Measurements from ENCODE around the gene HOXC6.

The HOXC6 gene

DNA sequence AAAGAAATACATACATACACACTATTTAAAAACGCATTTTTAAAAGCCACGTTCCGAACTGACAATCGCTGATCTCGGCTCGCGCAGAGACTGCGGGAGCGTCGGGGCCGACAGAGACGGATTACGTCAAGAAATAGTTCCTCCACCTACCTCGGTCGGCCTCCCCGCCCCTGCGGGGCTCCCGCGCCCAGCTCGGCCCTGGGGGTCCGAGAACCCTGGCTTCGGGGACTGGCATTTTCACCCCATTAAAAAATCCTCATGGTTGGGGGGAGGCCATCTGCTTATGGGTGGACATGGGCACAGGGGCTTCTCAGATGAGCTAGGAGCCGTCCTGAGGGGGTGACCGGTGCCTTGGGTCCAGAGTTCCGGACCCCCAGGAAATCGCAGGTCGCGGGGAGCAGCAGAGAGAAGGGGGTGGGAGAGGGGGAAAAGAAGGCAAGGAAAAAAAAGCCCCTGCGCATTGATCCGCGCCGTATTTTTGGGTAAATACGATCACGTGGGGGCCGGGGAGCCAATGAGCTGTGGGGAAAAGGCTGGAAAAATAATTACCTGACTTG, 28.6 kb upstream of the HOXC6 start (continued):
- peak; percentile 99 for TF ChIP-seq GLIS2 (tag by site-specific recombination; IDR thresholded peaks at IDR 0.05)
- TF ChIP-seq ZNF664 (tag by site-specific recombination; IDR thresholded peaks at IDR 0.05): no peak
- TF ChIP-seq SP3 (tag by site-specific recombination; IDR thresholded peaks at IDR 0.05): 0 out of 2 replicates have a peak, but pooled peaks have one; percentile 24
- TF ChIP-seq ZNF658 (tag by site-specific recombination; IDR thresholded peaks at IDR 0.05): no peak
- TF ChIP-seq ZNF366 (tag by site-specific recombination; conservative IDR thresholded peaks at IDR 0.05): peak; percentile 72; the same call in 1 of the 2 replicates
- TF ChIP-seq ZNF292 (tag by site-specific recombination; IDR thresholded peaks at IDR 0.05; ENCODE audit: borderline replicate concordance, low read depth): no peak
- no peak for TF ChIP-seq ZNF433 (tag by site-specific recombination; IDR thresholded peaks at IDR 0.05; ENCODE audit: low read depth)
- TF ChIP-seq ZNF341 (tag by site-specific recombination; IDR thresholded peaks at IDR 0.05; ENCODE audit: low read depth): peak; percentile 44
- TF ChIP-seq SETDB1 (IDR thresholded peaks at IDR 0.05; ENCODE audit: insufficient read length, low read length): no peak
- no peak for TF ChIP-seq ZNF792 (tag by site-specific recombination; IDR thresholded peaks at IDR 0.05)
- peak; percentile 37; the same call in 1 of the 2 replicates for TF ChIP-seq ZFP3 (tag by site-specific recombination; IDR thresholded peaks at IDR 0.05; ENCODE audit: low read depth)
- no peak for TF ChIP-seq KLF10 (tag by site-specific recombination; IDR thresholded peaks at IDR 0.05)
- TF ChIP-seq ZNF239 (tag by site-specific recombination; IDR thresholded peaks at IDR 0.05): no peak
- TF ChIP-seq ZNF621 (tag by site-specific recombination; IDR thresholded peaks at IDR 0.05): no peak
- no peak for TF ChIP-seq ZNF600 (tag by site-specific recombination; IDR thresholded peaks at IDR 0.05)
- TF ChIP-seq ZFHX2 (tag by site-specific recombination; conservative IDR thresholded peaks at IDR 0.05): peak; percentile 25
- TF ChIP-seq, protein P1, sequence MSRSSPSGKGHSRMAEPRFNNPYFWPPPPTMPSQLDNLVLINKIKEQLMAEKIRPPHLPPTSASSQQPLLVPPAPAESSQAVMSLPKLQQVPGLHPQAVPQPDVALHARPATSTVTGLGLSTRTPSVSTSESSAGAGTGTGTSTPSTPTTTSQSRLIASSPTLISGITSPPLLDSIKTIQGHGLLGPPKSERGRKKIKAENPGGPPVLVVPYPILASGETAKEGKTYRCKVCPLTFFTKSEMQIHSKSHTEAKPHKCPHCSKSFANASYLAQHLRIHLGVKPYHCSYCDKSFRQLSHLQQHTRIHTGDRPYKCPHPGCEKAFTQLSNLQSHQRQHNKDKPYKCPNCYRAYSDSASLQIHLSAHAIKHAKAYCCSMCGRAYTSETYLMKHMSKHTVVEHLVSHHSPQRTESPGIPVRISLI (tag by site-specific recombination; IDR thresholded peaks at IDR 0.05): peak; percentile 99
- TF ChIP-seq WT1 (tag by site-specific recombination; IDR thresholded peaks at IDR 0.05): peak; percentile 21
- no peak for TF ChIP-seq ZNF19 (tag by site-specific recombination; IDR thresholded peaks at IDR 0.05; ENCODE audit: low read depth)
- no peak for TF ChIP-seq ZNF354C (tag by site-specific recombination; IDR thresholded peaks at IDR 0.05; ENCODE audit: borderline replicate concordance, low read depth)
- 0 out of 2 replicates have a peak, but pooled peaks have one; percentile 14 for TF ChIP-seq ZFP69B (tag by site-specific recombination; IDR thresholded peaks at IDR 0.05)
- no peak for TF ChIP-seq ZNF169 (tag by site-specific recombination; IDR thresholded peaks at IDR 0.05)
- no peak for TF ChIP-seq ZNF274 (IDR thresholded peaks at IDR 0.05; ENCODE audit: low read length)
- no peak for TF ChIP-seq ZNF274 (tag by site-specific recombination; IDR thresholded peaks at IDR 0.05; ENCODE audit: borderline replicate concordance)
- no peak for TF ChIP-seq ZNF514 (tag by site-specific recombination; IDR thresholded peaks at IDR 0.05)
- TF ChIP-seq HOXD13 (CRISPR knock-in tag; IDR thresholded peaks at IDR 0.05; ENCODE audit: borderline replicate concordance): no peak
- no peak for TF ChIP-seq GFI1B (tag by site-specific recombination; IDR thresholded peaks at IDR 0.05)
- 0 out of 2 replicates have a peak, but pooled peaks have one; percentile 47 for TF ChIP-seq ZNF394 (tag by site-specific recombination; IDR thresholded peaks at IDR 0.05; ENCODE audit: borderline replicate concordance)
- TF ChIP-seq ZNF174 (tag by site-specific recombination; IDR thresholded peaks at IDR 0.05): no peak
- TF ChIP-seq ZNF112 (tag by site-specific recombination; IDR thresholded peaks at IDR 0.05): no peak
- TF ChIP-seq ZNF416 (tag by site-specific recombination; IDR thresholded peaks at IDR 0.05): no peak
- TF ChIP-seq, protein P2, sequence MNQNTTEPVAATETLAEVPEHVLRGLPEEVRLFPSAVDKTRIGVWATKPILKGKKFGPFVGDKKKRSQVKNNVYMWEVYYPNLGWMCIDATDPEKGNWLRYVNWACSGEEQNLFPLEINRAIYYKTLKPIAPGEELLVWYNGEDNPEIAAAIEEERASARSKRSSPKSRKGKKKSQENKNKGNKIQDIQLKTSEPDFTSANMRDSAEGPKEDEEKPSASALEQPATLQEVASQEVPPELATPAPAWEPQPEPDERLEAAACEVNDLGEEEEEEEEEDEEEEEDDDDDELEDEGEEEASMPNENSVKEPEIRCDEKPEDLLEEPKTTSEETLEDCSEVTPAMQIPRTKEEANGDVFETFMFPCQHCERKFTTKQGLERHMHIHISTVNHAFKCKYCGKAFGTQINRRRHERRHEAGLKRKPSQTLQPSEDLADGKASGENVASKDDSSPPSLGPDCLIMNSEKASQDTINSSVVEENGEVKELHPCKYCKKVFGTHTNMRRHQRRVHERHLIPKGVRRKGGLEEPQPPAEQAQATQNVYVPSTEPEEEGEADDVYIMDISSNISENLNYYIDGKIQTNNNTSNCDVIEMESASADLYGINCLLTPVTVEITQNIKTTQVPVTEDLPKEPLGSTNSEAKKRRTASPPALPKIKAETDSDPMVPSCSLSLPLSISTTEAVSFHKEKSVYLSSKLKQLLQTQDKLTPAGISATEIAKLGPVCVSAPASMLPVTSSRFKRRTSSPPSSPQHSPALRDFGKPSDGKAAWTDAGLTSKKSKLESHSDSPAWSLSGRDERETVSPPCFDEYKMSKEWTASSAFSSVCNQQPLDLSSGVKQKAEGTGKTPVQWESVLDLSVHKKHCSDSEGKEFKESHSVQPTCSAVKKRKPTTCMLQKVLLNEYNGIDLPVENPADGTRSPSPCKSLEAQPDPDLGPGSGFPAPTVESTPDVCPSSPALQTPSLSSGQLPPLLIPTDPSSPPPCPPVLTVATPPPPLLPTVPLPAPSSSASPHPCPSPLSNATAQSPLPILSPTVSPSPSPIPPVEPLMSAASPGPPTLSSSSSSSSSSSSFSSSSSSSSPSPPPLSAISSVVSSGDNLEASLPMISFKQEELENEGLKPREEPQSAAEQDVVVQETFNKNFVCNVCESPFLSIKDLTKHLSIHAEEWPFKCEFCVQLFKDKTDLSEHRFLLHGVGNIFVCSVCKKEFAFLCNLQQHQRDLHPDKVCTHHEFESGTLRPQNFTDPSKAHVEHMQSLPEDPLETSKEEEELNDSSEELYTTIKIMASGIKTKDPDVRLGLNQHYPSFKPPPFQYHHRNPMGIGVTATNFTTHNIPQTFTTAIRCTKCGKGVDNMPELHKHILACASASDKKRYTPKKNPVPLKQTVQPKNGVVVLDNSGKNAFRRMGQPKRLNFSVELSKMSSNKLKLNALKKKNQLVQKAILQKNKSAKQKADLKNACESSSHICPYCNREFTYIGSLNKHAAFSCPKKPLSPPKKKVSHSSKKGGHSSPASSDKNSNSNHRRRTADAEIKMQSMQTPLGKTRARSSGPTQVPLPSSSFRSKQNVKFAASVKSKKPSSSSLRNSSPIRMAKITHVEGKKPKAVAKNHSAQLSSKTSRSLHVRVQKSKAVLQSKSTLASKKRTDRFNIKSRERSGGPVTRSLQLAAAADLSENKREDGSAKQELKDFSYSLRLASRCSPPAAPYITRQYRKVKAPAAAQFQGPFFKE (tag by site-specific recombination; IDR thresholded peaks at IDR 0.05; ENCODE audit: borderline replicate concordance): no peak
- no peak for TF ChIP-seq ZNF777 (tag by site-specific recombination; IDR thresholded peaks at IDR 0.05; ENCODE audit: borderline replicate concordance)
- no peak for TF ChIP-seq ZNF843 (tag by site-specific recombination; IDR thresholded peaks at IDR 0.05)
- no peak for TF ChIP-seq ZNF785 (tag by site-specific recombination; IDR thresholded peaks at IDR 0.05)
- peak; percentile 25; the same call in 1 of the 2 replicates for TF ChIP-seq ZNF76 (tag by site-specific recombination; IDR thresholded peaks at IDR 0.05; ENCODE audit: borderline replicate concordance, low read depth)
- TF ChIP-seq ZXDB (tag by site-specific recombination; IDR thresholded peaks at IDR 0.05): peak; percentile 98
